A673 (cell line): ENCODE data around the gene TTC33. TPM values are rescaled to one million over a fixed set of nuclear protein-coding genes. Genes with fewer than 3 reads are reported as not detected.

Source experiments
- BruUV-seq: library from RNA; stranded (reverse); fragments of 400-500 nt; replicated peaks from 2 replicates; lab custom pipeline; 2021; lab: Mats Ljungman, UMichigan
- CTCF ChIA-PET: fragments of 300-600 bp; sonication (Branson Sonifier 250); formaldehyde crosslinking; loops from one replicate; lab custom pipeline; 2022; ENCODE audit warnings: antibody characterized with exemption; lab: Charles Lee
- POLR2A ChIA-PET: fragments of 300-600 bp; sonication (Branson Sonifier 250); formaldehyde crosslinking; loops from one replicate; lab custom pipeline; 2022; ENCODE audit warnings: antibody characterized with exemption; ENCODE audit not compliant: low non-redundant PET; lab: Charles Lee
- DNase-seq: peaks from one replicate; pipeline ENCODE4 v3.0.0-alpha.2; 2015; ENCODE audit warnings: low spot score
- H3K27ac ChIP-seq: fragments of 200-600 bp; sonication (generic); 2 replicates; pipeline ENCODE4 v1.5.1; 2016; ENCODE audit warnings: mixed run types, low read depth, mild to moderate bottlenecking, mixed read lengths, antibody characterized with exemption, low read length; ENCODE audit not compliant: poor library complexity, severe bottlenecking
- H3K27me3 ChIP-seq: fragments of 200-600 bp; sonication (generic); replicated peaks from 2 replicates; pipeline ENCODE4 v1.6.1; 2017; ENCODE audit warnings: mixed run types, low read depth, mild to moderate bottlenecking, mixed read lengths, antibody characterized with exemption, low read length; ENCODE audit not compliant: insufficient read depth, poor library complexity
- H3K36me3 ChIP-seq: fragments of 200-600 bp; sonication (generic); 2 replicates; pipeline ENCODE4 v1.6.1; 2016; ENCODE audit warnings: mixed run types, mild to moderate bottlenecking, mixed read lengths, antibody characterized with exemption, low read length; ENCODE audit not compliant: insufficient read depth, poor library complexity, severe bottlenecking
- H3K4me1 ChIP-seq: fragments of 200-600 bp; sonication (generic); 2 replicates; pipeline ENCODE4 v1.6.1; 2017; ENCODE audit warnings: mixed run types, mild to moderate bottlenecking, mixed read lengths, antibody characterized with exemption, low read length; ENCODE audit not compliant: insufficient read depth, poor library complexity, severe bottlenecking
- H3K4me3 ChIP-seq: fragments of 200-600 bp; sonication (generic); 2 replicates; pipeline ENCODE4 v1.5.1; 2016; ENCODE audit warnings: low read depth, mixed run types, mild to moderate bottlenecking, mixed read lengths, low read length; ENCODE audit not compliant: poor library complexity, severe bottlenecking
- H3K9me3 ChIP-seq: fragments of 200-600 bp; sonication (generic); 2 replicates; pipeline ENCODE4 v1.6.1; 2016; ENCODE audit warnings: mixed run types, low read depth, mild to moderate bottlenecking, mixed read lengths, antibody characterized with exemption, low read length; ENCODE audit not compliant: poor library complexity, severe bottlenecking
- CTCF ChIP-seq: fragments of 300-800, 200-600 bp; sonication (generic); conservative IDR thresholded peaks from 2 replicates; pipeline ENCODE4 v1.5.1; 2017; ENCODE audit warnings: low read depth, mild to moderate bottlenecking, antibody characterized with exemption, low read length, moderate library complexity, mixed read lengths
- EZH2 ChIP-seq: fragments of 200-600 bp; sonication (generic); IDR thresholded peaks from 2 replicates; pipeline ENCODE4 v1.6.1; 2017; ENCODE audit warnings: borderline replicate concordance, low read depth, mild to moderate bottlenecking, mixed read lengths, antibody characterized with exemption, low read length; ENCODE audit not compliant: poor library complexity, severe bottlenecking
- intact Hi-C: fragments of 100-400 bp; cut with micrococcal nuclease; formaldehyde crosslinking; loops from one replicate; pipeline ENCODE4 v1.10.0; 2022; ENCODE audit not compliant: unreplicated experiment
- total RNA-seq: library from RNA; stranded (reverse); gene quantifications from 2 replicates; pipeline ENCODE4 v1.2.3, GENCODE V29; 2021

Gene TTC33
- total RNA-seq, 1 experiment from 2014 or later: 17.0 TPM

- TF ChIP-seq EZH2: no peak
- TF ChIP-seq CTCF: no peak
- BruUV-seq: no TSS peak
- intact Hi-C loops: no loop called here
- Histone ChIP-seq H3K36me3 (no peaks in the 10 kb centered on the region), H3K27me3 (no peaks in the 10 kb centered on the region), H3K27ac (no peak overlapping the region), H3K4me1 (no peaks in the 10 kb centered on the region), H3K4me3 (no peak overlapping the region), H3K9me3 (no peaks in the 10 kb centered on the region)
- POLR2A ChIA-PET: interaction anchor here (0.5 kb wide), 1 partner anchor 195 kb away, joined by 3 read pairs; no protein-coding TSS in a partner anchor
- CTCF ChIA-PET: no interaction called here
- DNase-seq: no peak
Measured at GRCh38 chr5:40521108-40521785, 234.5 kb downstream of the TTC33 start.

- Histone ChIP-seq H3K27ac (no peak overlapping the region), H3K27me3 (no peaks in the 10 kb centered on the region), H3K36me3 (no peaks in the 10 kb centered on the region), H3K4me3 (no peak overlapping the region), H3K4me1 (no peaks in the 10 kb centered on the region), H3K9me3 (no peaks in the 10 kb centered on the region)
- CTCF ChIA-PET: no interaction called here
- no peak for TF ChIP-seq CTCF
- no peak for TF ChIP-seq EZH2
- intact Hi-C loops: no loop called here
- no peak for DNase-seq
- no TSS peak for BruUV-seq
- POLR2A ChIA-PET: no interaction called here
Measured at GRCh38 chr5:40518485-40518917, 237.3 kb downstream of the TTC33 start.

- no TSS peak for BruUV-seq
- no peak for DNase-seq
- no peaks in the 10 kb centered on the region for H3K27me3 ChIP-seq
- no peaks in the 10 kb centered on the region for H3K4me1 ChIP-seq
- no peaks in the 10 kb centered on the region for H3K9me3 ChIP-seq
- H3K4me3 ChIP-seq: no peak overlapping the region
- ChIA-PET CTCF (no interaction called here), POLR2A (no interaction called here)
- intact Hi-C loops: no loop called here
- no peaks in the 10 kb centered on the region for H3K36me3 ChIP-seq
- H3K27ac ChIP-seq: no peak overlapping the region
- TF ChIP-seq EZH2 (no peak), CTCF (no peak)
Measured at GRCh38 chr5:40515476-40515875, 240.3 kb downstream of the TTC33 start.
